ENCODE measurements around the gene NKX1-2. TPM values are rescaled to one million over a fixed set of nuclear protein-coding genes. Genes with fewer than 3 reads are reported as not detected.

Gene NKX1-2
- total RNA-seq (2014; rRNA removed; shearing (Covaris generic)), result not detected in 2 replicates

GRCh38 chr10:124450012-124450782 is at the start of gene NKX1-2:
Gene NKX1-2, minus strand, starts transcription at chr10:124450035. Its CDS starts 92 bp downstream, at chr10:124449943.
- no peak for DNase-seq (ENCODE audit: low read depth)

- no peak for DNase-seq (ENCODE audit: low read depth)
Measured at GRCh38 chr10:124498056-124498455, 48.2 kb upstream of the NKX1-2 start.

GRCh38 chr10:124497196-124497881 is 47.5 kb upstream of the NKX1-2 start:
- DNase-seq (ENCODE audit: low read depth), result no peak

GRCh38 chr10:124496620-124497019 is 46.8 kb upstream of the NKX1-2 start:
- no peak for DNase-seq (ENCODE audit: low read depth)

- DNase-seq (ENCODE audit: low read depth), result no peak
Measured at GRCh38 chr10:124496150-124496549, 46.3 kb upstream of the NKX1-2 start.

GRCh38 chr10:124495725-124496124 is 45.9 kb upstream of the NKX1-2 start:
- no peak for DNase-seq (ENCODE audit: low read depth)

- DNase-seq (ENCODE audit: low read depth), result no peak
Measured at GRCh38 chr10:124495162-124495561, 45.3 kb upstream of the NKX1-2 start.

GRCh38 chr10:124494046-124494807 is 44.4 kb upstream of the NKX1-2 start:
- no peak for DNase-seq (ENCODE audit: low read depth)

GRCh38 chr10:124493214-124493882 is 43.5 kb upstream of the NKX1-2 start:
- no peak for DNase-seq (ENCODE audit: low read depth)

- no peak for DNase-seq (ENCODE audit: low read depth)
Measured at GRCh38 chr10:124492266-124492665, 42.4 kb upstream of the NKX1-2 start.

GRCh38 chr10:124491105-124491504 is 41.3 kb upstream of the NKX1-2 start:
- no peak for DNase-seq (ENCODE audit: low read depth)

GRCh38 chr10:124486635-124487034 is 36.8 kb upstream of the NKX1-2 start:
- no peak for DNase-seq (ENCODE audit: low read depth)

GRCh38 chr10:124484661-124485060 is 34.8 kb upstream of the NKX1-2 start:
- DNase-seq (ENCODE audit: low read depth), result no peak

- DNase-seq (ENCODE audit: low read depth), result no peak
Measured at GRCh38 chr10:124484031-124484430, 34.2 kb upstream of the NKX1-2 start.

- DNase-seq (ENCODE audit: low read depth), result no peak
Measured at GRCh38 chr10:124482876-124483275, 33.0 kb upstream of the NKX1-2 start.

- DNase-seq (ENCODE audit: low read depth), result no peak
Measured at GRCh38 chr10:124482236-124482800, 32.5 kb upstream of the NKX1-2 start.

- no peak for DNase-seq (ENCODE audit: low read depth)
Measured at GRCh38 chr10:124481717-124482116, 31.9 kb upstream of the NKX1-2 start.

- no peak for DNase-seq (ENCODE audit: low read depth)
Measured at GRCh38 chr10:124480860-124481259, 31.0 kb upstream of the NKX1-2 start.

GRCh38 chr10:124478515-124478914 is 28.7 kb upstream of the NKX1-2 start:
- DNase-seq (ENCODE audit: low read depth), result no peak

GRCh38 chr10:124477614-124478363 is 28.0 kb upstream of the NKX1-2 start:
- no peak for DNase-seq (ENCODE audit: low read depth)
